ENCODE data around the gene RLF.

DNA sequence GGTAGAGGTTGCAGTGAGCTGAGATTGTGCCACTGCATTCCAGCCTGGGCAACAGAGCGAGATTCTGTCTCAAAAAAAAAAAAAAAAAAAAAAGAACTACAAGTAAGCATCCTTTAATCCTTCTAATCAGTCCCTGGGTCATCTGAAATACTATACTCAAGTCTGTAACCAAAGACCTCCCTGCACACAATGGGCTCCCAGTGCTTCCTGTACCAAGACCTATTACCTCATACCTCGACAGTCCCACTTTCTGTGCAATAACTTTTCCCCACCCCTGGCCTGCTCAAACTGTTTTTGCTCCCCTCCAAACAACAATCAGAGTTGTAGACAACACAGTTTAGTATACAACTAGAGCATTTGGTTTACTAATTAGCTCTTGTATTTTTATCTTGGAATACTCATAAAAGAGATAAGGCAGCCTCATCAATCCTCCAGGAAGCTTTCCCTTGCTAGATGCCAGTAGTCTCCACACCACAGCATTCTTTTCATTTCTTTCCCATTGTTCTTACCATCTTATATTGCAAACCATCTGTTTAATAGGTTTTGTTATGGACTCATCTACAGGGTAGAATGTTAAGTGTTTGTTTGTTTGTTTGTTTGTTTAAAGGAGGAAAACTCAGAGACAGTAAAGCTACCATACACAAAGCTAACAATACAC is 19.2 kb upstream of the RLF start:
- TF ChIP-seq CTCF (conservative IDR thresholded peaks at IDR 0.05 in 1 of 2, IDR thresholded peaks at IDR 0.05 in 1 of 2; ENCODE audit: extremely low read depth in 1 of 2, insufficient read depth in 1 of 2, low read depth in 1 of 2, low read length in 2 of 2) (no peak), EZH2 (IDR thresholded peaks at IDR 0.05; ENCODE audit: borderline replicate concordance, low read length) (no peak)

All from mammary epithelial cell (primary cell).